CD4-positive, CD25-positive, alpha-beta regulatory T cell (primary cell): ENCODE data around the gene TRPV4. TPM values are rescaled to one million over a fixed set of nuclear protein-coding genes. Genes with fewer than 3 reads are reported as not detected.
A peak's percentile ranks its signal among the peaks of the same experiment; 100 is the strongest.

Experiments used
- ATAC-seq, 2 donors: fragments of 150-1000 bp; cut with Tn5 transposase; one replicate each; pipeline ENCODE4 v1.10.0; 2021; ENCODE audit warnings: low read depth in 2 of 2, moderate number of reproducible peaks in 2 of 2, moderate library complexity in 1 of 2
- DNase-seq, 3 donors: peaks; one replicate each; pipeline versions ENCODE4 v3.0.0 to v3.0.0-alpha.2; 2012 to 2022; ENCODE audit warnings: mixed read lengths in 1 of 3
- H3K27ac ChIP-seq: one replicate; pipeline ENCODE4 v1.7.0; 2013; ENCODE audit warnings: mild to moderate bottlenecking, low read length; ENCODE audit not compliant: insufficient read depth, poor library complexity, severe bottlenecking
- H3K27me3 ChIP-seq: one replicate; pipeline ENCODE4 v1.7.0; 2013; ENCODE audit warnings: low read length; ENCODE audit not compliant: control insufficient read depth, insufficient read depth
- H3K36me3 ChIP-seq: one replicate; pipeline ENCODE4 v1.7.0; 2013; ENCODE audit warnings: mild to moderate bottlenecking, low read length, moderate library complexity; ENCODE audit not compliant: control insufficient read depth, insufficient read depth
- H3K4me1 ChIP-seq: 2 replicates; pipeline ENCODE4 v1.7.0; 2013; ENCODE audit warnings: mild to moderate bottlenecking, low read length; ENCODE audit not compliant: insufficient read depth, control insufficient read depth, poor library complexity, severe bottlenecking
- H3K4me3 ChIP-seq: one replicate; pipeline ENCODE4 v1.7.0; 2013; ENCODE audit warnings: low read depth, mild to moderate bottlenecking, low read length, moderate library complexity
- H3K9me3 ChIP-seq, 2 experiments: 1 replicate in 1 of 2; 2 replicates in 1 of 2; pipeline ENCODE4 v1.7.0; 2013; ENCODE audit warnings: low read length in 2 of 2, mild to moderate bottlenecking in 1 of 2, moderate library complexity in 1 of 2; ENCODE audit not compliant: control insufficient read depth in 2 of 2
- H3K27ac Mint-ChIP-seq, 3 donors: one replicate each; pipeline ENCODE4 v1.8.0; 2020 to 2022; ENCODE audit warnings: mild to moderate bottlenecking in 3 of 3, mixed read lengths in 3 of 3, moderate library complexity in 2 of 3
- H3K27me3 Mint-ChIP-seq: one replicate; pipeline ENCODE4 v1.8.0; 2022; ENCODE audit warnings: mild to moderate bottlenecking, mixed read lengths
- H3K36me3 Mint-ChIP-seq: one replicate; pipeline ENCODE4 v1.8.0; 2020; ENCODE audit warnings: mixed read lengths
- H3K4me1 Mint-ChIP-seq, 4 donors: one replicate each; pipeline ENCODE4 v1.8.0; 2020 to 2022; ENCODE audit warnings: mixed read lengths in 4 of 4, mild to moderate bottlenecking in 1 of 4
- H3K4me3 Mint-ChIP-seq, 4 donors: one replicate each; pipeline ENCODE4 v1.8.0; 2020 to 2022; ENCODE audit warnings: mild to moderate bottlenecking in 4 of 4, mixed read lengths in 4 of 4, moderate library complexity in 3 of 4
- H3K9me3 Mint-ChIP-seq, 7 donors: one replicate each; pipeline ENCODE4 v1.8.0; 2020 to 2022; ENCODE audit warnings: mixed read lengths in 7 of 7, mild to moderate bottlenecking in 3 of 7, moderate library complexity in 2 of 7
- polyA plus RNA-seq, 4 donors: library from polyadenylated mRNA; unstranded; fragments of 300-500 nt; fragmentation: Illumina TruSeq; gene quantifications; one replicate each; pipeline ENCODE4 v1.2.3, GENCODE V29; 2021
- total RNA-seq: library from RNA; stranded (reverse); gene quantifications from one replicate; pipeline ENCODE4 v1.2.3, GENCODE V29; 2022

The TRPV4 gene
- total and polyA plus RNA-seq, 5 donors from 2014 or later: not detected

- Histone ChIP-seq H3K4me1 (no peaks in the 10 kb centered on the region), H3K9me3 (no peaks in the 10 kb centered on the region), H3K27ac (no peak overlapping the region), H3K27me3 (no peaks in the 10 kb centered on the region), H3K36me3 (no peaks in the 10 kb centered on the region), H3K4me3 (no peak overlapping the region)
- H3K4me3 Mint-ChIP-seq: peak overlapping the region in 2 of 4 donors; percentile 57 to 69
- no peaks in the 10 kb centered on the region for H3K36me3 Mint-ChIP-seq
- peaks cover 0 to 8% (median 2%) of the 10 kb centered on the region in 4 donors for H3K4me1 Mint-ChIP-seq
- peak overlapping the region in 1 of 3 donors; percentile 93 for H3K27ac Mint-ChIP-seq
- H3K9me3 Mint-ChIP-seq: peaks cover 0 to 1% (median 0%) of the 10 kb centered on the region in 7 donors
- ATAC-seq (peak; percentile 54 to 59), DNase-seq (peak in 2 of 3 donors; percentile 38 to 73)
- H3K27me3 Mint-ChIP-seq: peaks cover 4% of the 10 kb centered on the region
Measured at GRCh38 chr12:109777544-109777943, 55.7 kb downstream of the TRPV4 start.

GRCh38 chr12:109776624-109777023 is 56.6 kb downstream of the TRPV4 start:
- no peaks in the 10 kb centered on the region for H3K27me3 ChIP-seq
- Mint-ChIP-seq H3K36me3 (no peaks in the 10 kb centered on the region), H3K4me3 (no peak overlapping the region), H3K9me3 (peaks cover 0 to 1% (median 0%) of the 10 kb centered on the region in 7 donors), H3K4me1 (peaks cover 0 to 8% (median 2%) of the 10 kb centered on the region in 4 donors), H3K27ac (peak overlapping the region in 1 of 3 donors; percentile 41), H3K27me3 (peaks cover 4% of the 10 kb centered on the region)
- no peaks in the 10 kb centered on the region for H3K4me1 ChIP-seq
- H3K9me3 ChIP-seq: no peaks in the 10 kb centered on the region
- no peaks in the 10 kb centered on the region for H3K36me3 ChIP-seq
- H3K4me3 ChIP-seq: no peak overlapping the region
- ATAC-seq: no peak
- DNase-seq: no peak
- no peak overlapping the region for H3K27ac ChIP-seq

- Histone ChIP-seq H3K27me3 (no peaks in the 10 kb centered on the region), H3K4me3 (no peak overlapping the region), H3K27ac (no peak overlapping the region), H3K36me3 (no peaks in the 10 kb centered on the region), H3K9me3 (no peaks in the 10 kb centered on the region), H3K4me1 (no peaks in the 10 kb centered on the region)
- Mint-ChIP-seq H3K27ac (no peak overlapping the region), H3K36me3 (no peaks in the 10 kb centered on the region), H3K9me3 (peaks cover 0 to 1% (median 0%) of the 10 kb centered on the region in 7 donors), H3K4me3 (no peak overlapping the region), H3K27me3 (peaks cover 4% of the 10 kb centered on the region), H3K4me1 (peaks cover 0 to 8% (median 2%) of the 10 kb centered on the region in 4 donors)
- DNase-seq (peak; percentile 54 to 67 (median 63)), ATAC-seq (peak; percentile 67 to 68)
Measured at GRCh38 chr12:109775172-109775881, 57.9 kb downstream of the TRPV4 start.

GRCh38 chr12:109773384-109774011 is 59.7 kb downstream of the TRPV4 start:
- no peak for ATAC-seq
- Mint-ChIP-seq H3K9me3 (no peaks in the 10 kb centered on the region), H3K4me3 (peak overlapping the region in 2 of 4 donors; percentile 8 to 21), H3K27me3 (peaks cover 4% of the 10 kb centered on the region), H3K36me3 (no peaks in the 10 kb centered on the region), H3K27ac (no peak overlapping the region), H3K4me1 (peaks cover 0 to 8% (median 2%) of the 10 kb centered on the region in 4 donors)
- Histone ChIP-seq H3K4me1 (no peaks in the 10 kb centered on the region), H3K27me3 (no peaks in the 10 kb centered on the region), H3K27ac (no peak overlapping the region), H3K9me3 (no peaks in the 10 kb centered on the region), H3K4me3 (no peak overlapping the region), H3K36me3 (no peaks in the 10 kb centered on the region)
- DNase-seq: no peak

DNA sequence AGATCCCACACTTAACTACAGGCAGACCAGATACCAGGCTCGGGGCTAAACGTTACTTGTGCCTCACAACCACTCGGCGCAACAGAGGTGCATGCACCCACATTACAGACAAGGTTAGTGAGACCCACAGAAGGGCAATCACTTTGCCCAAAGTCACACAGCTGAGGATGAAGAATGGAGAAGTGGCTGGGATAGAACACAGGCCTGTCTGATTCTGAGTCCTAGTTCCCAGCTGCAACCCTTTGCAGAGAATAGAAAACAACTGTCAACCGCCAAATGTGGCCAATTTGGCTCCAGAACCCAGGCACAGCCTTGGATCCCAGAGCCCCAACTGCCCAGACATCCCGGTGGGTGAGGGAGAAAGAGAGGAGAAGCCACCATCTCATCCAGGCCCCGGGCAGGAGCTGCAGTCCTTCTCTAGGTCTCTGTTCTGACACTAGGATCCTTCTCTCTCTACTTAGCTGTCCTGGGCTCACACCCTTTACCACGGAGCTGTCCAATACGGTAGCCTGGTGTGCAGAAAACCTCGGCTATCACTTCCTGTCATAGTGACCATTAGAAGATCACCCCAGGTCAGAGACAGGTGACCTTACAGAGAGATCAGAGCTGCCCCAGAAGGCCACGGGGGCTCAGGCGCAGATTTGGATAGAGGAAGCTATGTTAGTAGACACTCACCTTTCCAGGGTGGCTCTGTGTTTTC is 60.4 kb downstream of the TRPV4 start:
- Histone ChIP-seq H3K9me3 (no peaks in the 10 kb centered on the region), H3K4me1 (no peaks in the 10 kb centered on the region), H3K27ac (no peak overlapping the region), H3K27me3 (no peaks in the 10 kb centered on the region), H3K4me3 (no peak overlapping the region), H3K36me3 (no peaks in the 10 kb centered on the region)
- Mint-ChIP-seq H3K27ac (no peak overlapping the region), H3K4me3 (no peak overlapping the region), H3K9me3 (no peaks in the 10 kb centered on the region), H3K4me1 (peaks cover 0 to 8% (median 2%) of the 10 kb centered on the region in 4 donors), H3K27me3 (peaks cover 4% of the 10 kb centered on the region), H3K36me3 (no peaks in the 10 kb centered on the region)
- no peak for DNase-seq
- no peak for ATAC-seq

- ATAC-seq (no peak), DNase-seq (no peak)
- Histone ChIP-seq H3K4me1 (no peaks in the 10 kb centered on the region), H3K27me3 (no peaks in the 10 kb centered on the region), H3K4me3 (no peak overlapping the region), H3K36me3 (no peaks in the 10 kb centered on the region), H3K9me3 (no peaks in the 10 kb centered on the region), H3K27ac (no peak overlapping the region)
- Mint-ChIP-seq H3K9me3 (no peaks in the 10 kb centered on the region), H3K27ac (no peak overlapping the region), H3K36me3 (no peaks in the 10 kb centered on the region), H3K4me3 (no peak overlapping the region), H3K27me3 (peaks cover 4% of the 10 kb centered on the region), H3K4me1 (peaks cover 0 to 3% (median 0%) of the 10 kb centered on the region in 4 donors)
Measured at GRCh38 chr12:109771746-109772621, 61.2 kb downstream of the TRPV4 start.
